ENCODE measurements around the gene FMNL3. TPM values are rescaled to one million over a fixed set of nuclear protein-coding genes. Genes with fewer than 3 reads are reported as not detected.

FMNL3 gene
- total and polyA plus RNA-seq, 4 experiments from 2014 or later = 3.9 to 28.1 (median 17.0) TPM

DNA sequence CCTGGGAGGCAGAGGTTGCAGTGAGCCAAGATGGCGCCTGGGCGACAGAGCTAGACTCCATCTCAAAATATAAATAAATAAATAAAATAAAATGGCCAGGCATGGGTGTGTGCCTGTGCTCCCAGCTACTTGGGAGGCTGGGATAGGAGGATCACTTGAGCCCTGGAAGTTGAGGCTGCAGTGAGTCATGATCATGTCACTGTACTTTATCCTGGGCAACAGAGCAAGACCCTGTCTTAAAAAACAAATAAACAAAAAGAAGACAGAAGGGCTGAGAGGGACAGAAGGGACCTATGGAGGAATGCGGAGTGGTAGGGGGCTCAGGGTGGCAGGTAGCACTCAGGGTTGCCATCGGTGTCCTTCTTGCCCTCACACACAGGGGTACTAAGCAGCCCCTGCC is 43.0 kb downstream of the FMNL3 start:
- DNase-seq = no peak
- ChIA-PET CTCF (ENCODE audit: partially characterized antibody) (interaction anchor here (2.1 to 7.1 kb wide), 5 partner anchors 10 to 45 kb away, joined by 6 to 55 read pairs (median 24); partner anchors contain the start of gene PRPF40B), POLR2A (ENCODE audit: partially characterized antibody) (interaction anchor here (1.3 to 5.5 kb wide), 9 partner anchors 9 to 164 kb away, joined by 3 to 83 read pairs (median 12); partner anchors contain the start of genes FMNL3, NCKAP5L and PRPF40B)
- no peaks in the 10 kb centered on the region for H3K27me3 Mint-ChIP-seq
- Histone ChIP-seq H3K27ac (ENCODE audit: low read depth, low read length) (no peak overlapping the region), H3K9me3 (ENCODE audit: control insufficient read depth in 1 of 2, low read length in 2 of 2) (no peaks in the 10 kb centered on the region), H3K4me3 (ENCODE audit: low read length in 2 of 2) (no peak overlapping the region), H3K4me1 (ENCODE audit: insufficient read depth, low read length) (peaks cover 54% of the 10 kb centered on the region), H3K27me3 (ENCODE audit: insufficient read depth, low read length) (no peaks in the 10 kb centered on the region), H3K36me3 (ENCODE audit: insufficient read depth, low read length) (no peaks in the 10 kb centered on the region)
- peak overlapping the region; percentile 68 to 99 (median 97) for H3K27ac Mint-ChIP-seq
- intact Hi-C loops (cut with micrococcal nuclease) = no loop called here
- peaks cover 14 to 17% of the 10 kb centered on the region in 2 donors for H3K36me3 Mint-ChIP-seq
- peak overlapping the region in 4 of 8 donors; percentile 5 to 91 (median 35) for H3K4me3 Mint-ChIP-seq
- peaks cover 62 to 92% (median 75%) of the 10 kb centered on the region in 4 donors for H3K4me1 Mint-ChIP-seq
- no peaks in the 10 kb centered on the region for H3K9me3 Mint-ChIP-seq

DNA sequence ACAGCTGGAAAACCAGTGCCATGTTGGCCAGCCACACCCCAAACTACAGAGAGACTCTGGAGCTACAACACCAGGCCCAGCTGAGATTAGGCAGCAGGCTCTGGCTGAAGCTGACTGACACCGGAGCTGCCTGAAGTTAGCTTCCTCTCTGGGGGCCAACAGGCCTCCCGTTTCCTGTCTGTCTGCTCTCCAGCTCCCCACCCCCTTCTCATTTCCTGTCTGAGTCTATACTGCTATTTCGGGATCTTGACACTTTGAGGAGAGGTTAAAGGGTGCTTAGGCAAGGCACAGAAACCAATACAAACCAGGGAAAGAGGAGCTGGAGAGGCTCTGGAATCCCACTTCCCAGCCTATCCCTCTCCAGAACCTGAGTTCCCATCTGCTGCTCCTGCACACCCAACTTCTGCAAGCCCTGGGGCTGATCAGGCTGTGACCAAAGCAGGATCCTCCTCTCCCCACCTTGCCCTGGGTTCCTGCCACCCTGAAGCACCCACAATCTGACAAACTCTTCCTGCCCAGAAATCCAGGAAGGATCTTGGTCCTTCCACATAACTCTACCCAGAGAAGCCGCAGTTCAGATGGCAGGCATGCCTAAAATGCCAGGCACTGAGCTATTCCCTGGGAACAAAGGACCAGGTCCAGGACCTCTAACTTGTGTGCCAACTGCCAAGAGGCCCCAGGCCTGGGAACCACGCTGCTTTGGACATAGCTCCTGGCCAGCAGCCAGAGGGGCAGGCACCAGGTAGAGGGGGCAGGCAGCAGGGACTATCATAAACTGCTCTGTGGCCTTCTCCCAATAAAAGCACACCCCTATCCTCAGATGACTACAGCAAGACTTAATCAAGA is 44.0 kb downstream of the FMNL3 start:
- peak; percentile 71 to 93 (median 75) for DNase-seq
- Histone ChIP-seq H3K36me3 (ENCODE audit: insufficient read depth, low read length) (peaks cover 4% of the 10 kb centered on the region), H3K4me1 (ENCODE audit: insufficient read depth, low read length) (peaks cover 52% of the 10 kb centered on the region), H3K27ac (ENCODE audit: low read depth, low read length) (peak overlapping the region; percentile 57), H3K9me3 (ENCODE audit: control insufficient read depth in 1 of 2, low read length in 2 of 2) (no peaks in the 10 kb centered on the region), H3K27me3 (ENCODE audit: insufficient read depth, low read length) (no peaks in the 10 kb centered on the region), H3K4me3 (ENCODE audit: low read length in 2 of 2) (peak overlapping the region; percentile 48 to 50)
- Mint-ChIP-seq H3K27me3 (no peaks in the 10 kb centered on the region), H3K9me3 (no peaks in the 10 kb centered on the region), H3K27ac (peak overlapping the region; percentile 92 to 99 (median 97)), H3K4me3 (peak overlapping the region; percentile 61 to 91 (median 84)), H3K4me1 (peaks cover 56 to 84% (median 67%) of the 10 kb centered on the region in 4 donors), H3K36me3 (peaks cover 17% of the 10 kb centered on the region in 2 donors)
- CTCF ChIA-PET (ENCODE audit: partially characterized antibody) = interaction anchor here (0.8 to 7.1 kb wide), 15 partner anchors 8 to 78 kb away, joined by 3 to 55 read pairs (median 6); partner anchors contain the start of genes PRPF40B and TMBIM6
- intact Hi-C loops (cut with micrococcal nuclease) = loop anchor here (1.0 to 2.0 kb wide), 4 partner anchors 8 to 44 kb away; partner anchors contain the start of gene FMNL3
- POLR2A ChIA-PET (ENCODE audit: partially characterized antibody) = interaction anchor here (0.6 to 5.5 kb wide), 18 partner anchors 9 to 448 kb away, joined by 3 to 83 read pairs (median 4); partner anchors contain the start of genes FMNL3, NCKAP5L, PRPF40B and TMBIM6

DNA sequence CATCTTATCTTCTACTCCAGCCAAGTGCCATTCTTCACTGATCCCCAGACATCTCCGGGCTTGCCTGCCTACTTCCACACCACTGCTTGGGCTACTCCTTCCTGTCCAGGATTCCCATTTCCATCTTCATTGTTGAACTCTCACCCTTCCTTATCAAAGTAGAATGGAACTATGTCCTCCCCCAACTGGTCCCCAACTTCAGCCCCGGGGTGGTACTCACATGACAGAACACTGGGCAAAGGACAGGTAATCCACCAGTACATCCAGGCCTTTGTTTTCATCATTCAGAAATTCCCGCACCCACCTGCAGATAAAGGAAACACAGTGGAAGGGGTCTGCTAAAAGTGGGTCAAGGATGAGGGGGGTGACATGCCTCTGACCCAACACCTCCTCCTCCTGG is 45.5 kb downstream of the FMNL3 start:
- Mint-ChIP-seq H3K4me1 (peaks cover 50 to 80% (median 61%) of the 10 kb centered on the region in 4 donors), H3K36me3 (peaks cover 26 to 29% of the 10 kb centered on the region in 2 donors), H3K4me3 (peak overlapping the region in 6 of 8 donors; percentile 23 to 91 (median 88)), H3K9me3 (no peaks in the 10 kb centered on the region), H3K27ac (peak overlapping the region; percentile 92 to 99 (median 97)), H3K27me3 (no peaks in the 10 kb centered on the region)
- no peaks in the 10 kb centered on the region for H3K9me3 ChIP-seq (ENCODE audit: control insufficient read depth in 1 of 2, low read length in 2 of 2)
- no peak for DNase-seq
- H3K4me1 ChIP-seq (ENCODE audit: insufficient read depth, low read length) = peaks cover 53% of the 10 kb centered on the region
- POLR2A ChIA-PET (ENCODE audit: partially characterized antibody) = interaction anchor here (1.1 to 5.5 kb wide), 5 partner anchors 11 to 450 kb away, joined by 3 to 83 read pairs (median 32); partner anchors contain the start of gene FMNL3
- CTCF ChIA-PET (ENCODE audit: partially characterized antibody) = interaction anchor here (0.9 to 7.1 kb wide), 7 partner anchors 9 to 101 kb away, joined by 3 to 55 read pairs (median 11); no protein-coding TSS in a partner anchor
- peak overlapping the region; percentile 57 for H3K27ac ChIP-seq (ENCODE audit: low read depth, low read length)
- no peak overlapping the region for H3K4me3 ChIP-seq (ENCODE audit: low read length in 2 of 2)
- H3K27me3 ChIP-seq (ENCODE audit: insufficient read depth, low read length) = no peaks in the 10 kb centered on the region
- intact Hi-C loops (cut with micrococcal nuclease) = loop anchor here (2.0 kb wide), 2 partner anchors 15 to 17 kb away; no protein-coding TSS in a partner anchor
- peaks cover 4% of the 10 kb centered on the region for H3K36me3 ChIP-seq (ENCODE audit: insufficient read depth, low read length)

- Histone ChIP-seq H3K9me3 (ENCODE audit: control insufficient read depth in 1 of 2, low read length in 2 of 2) (no peaks in the 10 kb centered on the region), H3K27me3 (ENCODE audit: insufficient read depth, low read length) (no peaks in the 10 kb centered on the region), H3K4me3 (ENCODE audit: low read length in 2 of 2) (no peak overlapping the region), H3K4me1 (ENCODE audit: insufficient read depth, low read length) (peaks cover 58% of the 10 kb centered on the region), H3K27ac (ENCODE audit: low read depth, low read length) (no peak overlapping the region), H3K36me3 (ENCODE audit: insufficient read depth, low read length) (peaks cover 8% of the 10 kb centered on the region)
- POLR2A ChIA-PET (ENCODE audit: partially characterized antibody) = interaction anchor here (2.6 to 5.5 kb wide), 3 partner anchors 12 to 17 kb away, joined by 15 to 83 read pairs (median 32); no protein-coding TSS in a partner anchor
- peaks cover 32 to 34% of the 10 kb centered on the region in 2 donors for H3K36me3 Mint-ChIP-seq
- CTCF ChIA-PET (ENCODE audit: partially characterized antibody) = interaction anchor here (0.9 to 7.1 kb wide), 4 partner anchors 9 to 101 kb away, joined by 3 to 55 read pairs (median 4); no protein-coding TSS in a partner anchor
- DNase-seq = no peak
- H3K4me1 Mint-ChIP-seq = peaks cover 51 to 83% (median 64%) of the 10 kb centered on the region in 4 donors
- H3K9me3 Mint-ChIP-seq = no peaks in the 10 kb centered on the region
- intact Hi-C loops (cut with micrococcal nuclease) = no loop called here
- H3K27me3 Mint-ChIP-seq = no peaks in the 10 kb centered on the region
- H3K27ac Mint-ChIP-seq = peak overlapping the region; percentile 84 to 99 (median 96)
- H3K4me3 Mint-ChIP-seq = peak overlapping the region in 7 of 8 donors; percentile 20 to 91 (median 39)
These were observed 46.0 kb downstream of the FMNL3 start for GRCh38 chr12:49661191-49661590.

DNA sequence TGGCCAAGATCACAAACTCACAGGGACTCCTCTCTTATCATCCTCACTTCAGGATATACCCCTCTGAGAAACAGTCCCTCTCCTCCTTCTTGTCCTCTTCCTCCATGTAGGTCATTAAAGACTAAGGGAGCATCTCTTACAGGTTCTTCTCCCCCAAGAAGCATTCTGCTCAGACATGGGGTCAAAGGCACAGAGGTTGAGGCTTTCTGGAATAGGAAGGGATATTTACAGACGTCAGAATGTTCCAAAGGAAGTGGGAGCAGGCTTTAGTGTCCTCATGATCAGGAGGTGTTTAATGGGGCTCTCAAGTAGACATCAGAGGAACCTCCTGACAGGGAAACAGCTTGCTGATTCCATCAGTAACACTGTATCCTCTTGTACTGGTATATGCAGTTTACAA is 47.5 kb downstream of the FMNL3 start:
- H3K4me3 Mint-ChIP-seq = no peak overlapping the region
- H3K4me1 Mint-ChIP-seq = peaks cover 45 to 70% (median 61%) of the 10 kb centered on the region in 4 donors
- Histone ChIP-seq H3K27me3 (ENCODE audit: insufficient read depth, low read length) (no peaks in the 10 kb centered on the region), H3K27ac (ENCODE audit: low read depth, low read length) (no peak overlapping the region), H3K9me3 (ENCODE audit: control insufficient read depth in 1 of 2, low read length in 2 of 2) (no peaks in the 10 kb centered on the region), H3K36me3 (ENCODE audit: insufficient read depth, low read length) (peaks cover 11% of the 10 kb centered on the region), H3K4me3 (ENCODE audit: low read length in 2 of 2) (no peak overlapping the region), H3K4me1 (ENCODE audit: insufficient read depth, low read length) (peaks cover 55% of the 10 kb centered on the region)
- peaks cover 38 to 39% of the 10 kb centered on the region in 2 donors for H3K36me3 Mint-ChIP-seq
- CTCF ChIA-PET (ENCODE audit: partially characterized antibody) = interaction anchor here (1.2 to 7.1 kb wide), 3 partner anchors 14 to 18 kb away, joined by 3 to 55 read pairs (median 6); no protein-coding TSS in a partner anchor
- DNase-seq = no peak
- H3K27ac Mint-ChIP-seq = peak overlapping the region in 5 of 7 donors; percentile 8 to 99 (median 62)
- H3K27me3 Mint-ChIP-seq = no peaks in the 10 kb centered on the region
- POLR2A ChIA-PET (ENCODE audit: partially characterized antibody) = interaction anchor here (1.3 to 5.5 kb wide), 3 partner anchors 13 to 21 kb away, joined by 3 to 83 read pairs (median 32); no protein-coding TSS in a partner anchor
- no peaks in the 10 kb centered on the region for H3K9me3 Mint-ChIP-seq
- intact Hi-C loops (cut with micrococcal nuclease) = no loop called here

DNA sequence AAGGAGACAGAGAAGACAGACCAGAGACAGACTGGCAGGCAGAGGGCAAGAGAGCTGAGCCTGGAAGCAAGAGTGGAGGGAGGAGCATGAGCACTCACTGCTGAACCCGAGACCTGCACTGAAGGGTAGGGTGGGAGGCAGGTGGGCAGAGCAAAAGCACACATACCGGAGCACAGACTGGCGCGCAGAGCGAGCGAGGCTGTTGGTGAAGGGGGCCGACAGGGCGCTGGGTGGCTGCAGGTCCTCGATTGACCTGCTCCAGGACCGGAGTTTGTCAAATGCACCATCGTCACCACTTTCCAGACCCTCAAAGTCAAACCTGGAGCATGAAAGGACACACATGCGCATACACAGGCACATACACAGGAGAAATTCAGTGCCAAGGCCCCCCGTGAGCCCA is 48.9 kb downstream of the FMNL3 start:
- ChIA-PET POLR2A (ENCODE audit: partially characterized antibody) (interaction anchor here (1.5 kb wide), 1 partner anchor 83 kb away, joined by 3 read pairs; the partner anchor contains the start of gene TMBIM6), CTCF (ENCODE audit: partially characterized antibody) (interaction anchor here (1.2 to 7.1 kb wide), 3 partner anchors 10 to 47 kb away, joined by 3 to 55 read pairs (median 3); no protein-coding TSS in a partner anchor)
- no peak overlapping the region for H3K4me3 ChIP-seq (ENCODE audit: low read length in 2 of 2)
- Mint-ChIP-seq H3K4me1 (peaks cover 35 to 59% (median 50%) of the 10 kb centered on the region in 4 donors), H3K36me3 (peaks cover 49 to 52% of the 10 kb centered on the region in 2 donors), H3K9me3 (no peaks in the 10 kb centered on the region), H3K4me3 (no peak overlapping the region), H3K27ac (peak overlapping the region in 4 of 7 donors; percentile 57 to 83 (median 69)), H3K27me3 (no peaks in the 10 kb centered on the region)
- H3K27ac ChIP-seq (ENCODE audit: low read depth, low read length) = no peak overlapping the region
- peaks cover 41% of the 10 kb centered on the region for H3K4me1 ChIP-seq (ENCODE audit: insufficient read depth, low read length)
- no peaks in the 10 kb centered on the region for H3K9me3 ChIP-seq (ENCODE audit: control insufficient read depth in 1 of 2, low read length in 2 of 2)
- DNase-seq = no peak
- intact Hi-C loops (cut with micrococcal nuclease) = no loop called here
- H3K27me3 ChIP-seq (ENCODE audit: insufficient read depth, low read length) = no peaks in the 10 kb centered on the region
- H3K36me3 ChIP-seq (ENCODE audit: insufficient read depth, low read length) = peaks cover 16% of the 10 kb centered on the region
